ENCODE results near the gene TRPM5.

TRPM5 gene

GRCh38 chr11:2434506-2435255, 9.6 kb downstream of the TRPM5 start:
- DNase-seq (ENCODE audit: low read depth) = no peak
- TF ChIP-seq, protein P1, sequence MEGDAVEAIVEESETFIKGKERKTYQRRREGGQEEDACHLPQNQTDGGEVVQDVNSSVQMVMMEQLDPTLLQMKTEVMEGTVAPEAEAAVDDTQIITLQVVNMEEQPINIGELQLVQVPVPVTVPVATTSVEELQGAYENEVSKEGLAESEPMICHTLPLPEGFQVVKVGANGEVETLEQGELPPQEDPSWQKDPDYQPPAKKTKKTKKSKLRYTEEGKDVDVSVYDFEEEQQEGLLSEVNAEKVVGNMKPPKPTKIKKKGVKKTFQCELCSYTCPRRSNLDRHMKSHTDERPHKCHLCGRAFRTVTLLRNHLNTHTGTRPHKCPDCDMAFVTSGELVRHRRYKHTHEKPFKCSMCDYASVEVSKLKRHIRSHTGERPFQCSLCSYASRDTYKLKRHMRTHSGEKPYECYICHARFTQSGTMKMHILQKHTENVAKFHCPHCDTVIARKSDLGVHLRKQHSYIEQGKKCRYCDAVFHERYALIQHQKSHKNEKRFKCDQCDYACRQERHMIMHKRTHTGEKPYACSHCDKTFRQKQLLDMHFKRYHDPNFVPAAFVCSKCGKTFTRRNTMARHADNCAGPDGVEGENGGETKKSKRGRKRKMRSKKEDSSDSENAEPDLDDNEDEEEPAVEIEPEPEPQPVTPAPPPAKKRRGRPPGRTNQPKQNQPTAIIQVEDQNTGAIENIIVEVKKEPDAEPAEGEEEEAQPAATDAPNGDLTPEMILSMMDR (conservative IDR thresholded peaks at IDR 0.05; ENCODE audit: low read depth, low read length) = no peak
- no peak overlapping the region for H3K4me3 ChIP-seq (ENCODE audit: low read length)

DNA sequence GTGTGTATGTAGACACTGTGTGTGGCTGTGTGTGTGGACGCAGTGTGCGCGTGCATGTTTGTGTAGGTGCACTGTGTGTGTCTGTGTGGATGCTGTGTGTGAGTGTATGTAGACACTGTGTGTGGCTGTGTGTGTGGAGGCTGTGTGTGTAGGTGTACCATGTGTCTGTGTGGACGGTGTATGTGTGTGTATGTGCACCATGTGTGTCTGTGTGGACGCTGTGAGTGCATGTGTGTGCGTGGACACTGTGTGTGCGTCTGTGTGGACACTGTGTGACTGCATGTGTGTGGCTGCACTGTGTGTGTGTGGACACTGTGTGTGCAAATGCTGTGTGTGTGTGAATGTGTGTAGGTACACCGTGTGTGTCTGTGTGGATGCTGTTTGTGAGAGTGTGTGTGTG, 10.3 kb downstream of the TRPM5 start:
- H3K4me3 ChIP-seq (ENCODE audit: low read length) = no peak overlapping the region
- no peak for DNase-seq (ENCODE audit: low read depth)
- TF ChIP-seq, protein P1 (conservative IDR thresholded peaks at IDR 0.05; ENCODE audit: low read depth, low read length) = no peak

DNA sequence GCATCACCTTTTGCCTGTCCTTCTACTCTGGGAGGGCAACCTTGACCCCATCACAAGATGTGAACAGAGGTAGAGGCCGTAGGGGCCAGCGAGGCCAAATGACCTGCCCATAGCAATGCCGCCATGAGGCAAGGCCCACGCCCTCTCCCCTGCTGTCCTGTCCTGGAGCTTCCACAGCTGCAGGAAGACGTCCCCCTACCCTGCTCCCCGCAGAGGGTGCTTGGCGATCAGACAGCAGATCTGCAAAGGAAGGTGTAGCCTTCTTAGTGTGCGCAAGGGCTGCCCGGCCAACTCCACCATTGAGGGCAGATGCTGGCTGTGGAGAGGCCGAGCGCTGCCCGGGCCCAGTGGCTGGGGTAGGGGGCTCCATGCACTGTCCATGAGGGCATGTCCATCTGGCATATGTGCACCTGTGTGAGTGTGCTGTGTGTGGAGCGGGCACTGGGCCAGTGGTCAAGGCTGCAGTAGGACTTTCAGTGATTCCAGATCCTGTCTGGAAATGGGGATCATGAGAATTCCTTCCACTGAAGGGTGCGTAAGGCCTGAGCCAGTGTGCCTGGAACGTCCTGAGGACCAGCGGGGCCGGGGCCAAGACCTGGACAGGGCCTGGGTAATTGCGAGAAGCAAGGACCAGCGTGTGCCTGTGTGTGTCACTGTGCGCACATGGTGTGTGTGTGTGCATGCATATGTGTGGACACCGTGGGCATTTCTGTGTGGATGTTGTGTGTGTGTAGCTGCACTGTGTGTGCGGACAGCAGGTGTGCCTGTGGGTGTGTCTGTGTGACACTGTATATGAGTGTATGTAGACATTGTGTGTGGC, 11.0 kb downstream of the TRPM5 start:
- no peak overlapping the region for H3K4me3 ChIP-seq (ENCODE audit: low read length)
- TF ChIP-seq, protein P1 (conservative IDR thresholded peaks at IDR 0.05; ENCODE audit: low read depth, low read length) = no peak
- no peak for DNase-seq (ENCODE audit: low read depth)

GRCh38 chr11:2432628-2433071, 11.7 kb downstream of the TRPM5 start:
- TF ChIP-seq, protein P1 (conservative IDR thresholded peaks at IDR 0.05; ENCODE audit: low read depth, low read length) = no peak
- no peak for DNase-seq (ENCODE audit: low read depth)
- no peak overlapping the region for H3K4me3 ChIP-seq (ENCODE audit: low read length)

DNA sequence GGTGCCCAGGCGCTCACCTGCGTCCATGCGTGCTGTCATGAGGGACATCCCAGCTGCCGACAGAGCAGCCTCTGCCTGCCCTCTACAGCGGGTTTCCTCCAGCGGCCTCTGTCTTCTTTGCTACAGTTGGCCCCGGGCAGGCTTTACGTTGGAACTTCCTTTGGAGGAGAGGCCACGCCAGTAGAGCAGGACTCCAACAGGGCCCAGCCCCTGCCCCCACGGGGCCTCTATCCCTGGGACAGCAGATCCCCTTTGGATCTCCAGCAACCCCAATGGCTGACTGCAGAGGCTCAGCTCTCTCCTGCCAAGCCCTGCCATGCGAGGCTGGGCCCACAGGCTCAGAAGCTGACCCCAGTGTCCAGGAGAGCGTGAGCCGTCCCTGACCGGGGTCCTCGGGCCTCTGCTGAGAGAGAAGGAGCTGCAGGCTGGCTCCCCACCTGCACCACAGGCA, 12.1 kb downstream of the TRPM5 start:
- TF ChIP-seq, protein P1 (conservative IDR thresholded peaks at IDR 0.05; ENCODE audit: low read depth, low read length) = no peak
- no peak for DNase-seq (ENCODE audit: low read depth)
- no peak overlapping the region for H3K4me3 ChIP-seq (ENCODE audit: low read length)

DNA sequence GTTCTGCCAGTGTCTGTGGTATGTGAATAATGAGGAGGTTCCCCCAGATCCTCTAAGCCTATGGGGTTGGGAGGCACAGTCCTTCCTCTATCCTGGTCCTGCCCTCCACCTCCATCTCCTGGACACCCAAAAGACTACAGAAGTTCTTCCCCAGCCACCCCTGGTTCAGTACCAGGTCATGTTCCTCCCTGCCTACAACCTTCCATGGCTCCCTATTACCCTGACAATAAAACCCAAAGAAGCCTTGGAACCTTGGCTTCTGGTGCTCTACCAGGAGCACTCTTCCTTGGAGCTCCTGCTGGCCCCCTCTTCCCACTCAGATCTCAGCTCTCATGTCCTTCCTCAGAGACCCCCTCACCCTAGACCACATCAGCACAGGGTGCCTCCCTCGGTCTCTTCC, 12.9 kb downstream of the TRPM5 start:
- H3K4me3 ChIP-seq (ENCODE audit: low read length) = no peak overlapping the region
- TF ChIP-seq, protein P1 (conservative IDR thresholded peaks at IDR 0.05; ENCODE audit: low read depth, low read length) = no peak

More for the DNA sequence above, 12.9 kb downstream of the TRPM5 start:
- no peak for DNase-seq (ENCODE audit: low read depth)

Measured in retinal pigment epithelial cell (primary cell).